ENCODE data around the gene OSBPL10. TPM values are rescaled to one million over a fixed set of nuclear protein-coding genes. Genes with fewer than 3 reads are reported as not detected.

OSBPL10 gene
- total RNA-seq, 4 donors from 2014 or later, result 7.9 to 25.5 (median 11.8) TPM

DNA sequence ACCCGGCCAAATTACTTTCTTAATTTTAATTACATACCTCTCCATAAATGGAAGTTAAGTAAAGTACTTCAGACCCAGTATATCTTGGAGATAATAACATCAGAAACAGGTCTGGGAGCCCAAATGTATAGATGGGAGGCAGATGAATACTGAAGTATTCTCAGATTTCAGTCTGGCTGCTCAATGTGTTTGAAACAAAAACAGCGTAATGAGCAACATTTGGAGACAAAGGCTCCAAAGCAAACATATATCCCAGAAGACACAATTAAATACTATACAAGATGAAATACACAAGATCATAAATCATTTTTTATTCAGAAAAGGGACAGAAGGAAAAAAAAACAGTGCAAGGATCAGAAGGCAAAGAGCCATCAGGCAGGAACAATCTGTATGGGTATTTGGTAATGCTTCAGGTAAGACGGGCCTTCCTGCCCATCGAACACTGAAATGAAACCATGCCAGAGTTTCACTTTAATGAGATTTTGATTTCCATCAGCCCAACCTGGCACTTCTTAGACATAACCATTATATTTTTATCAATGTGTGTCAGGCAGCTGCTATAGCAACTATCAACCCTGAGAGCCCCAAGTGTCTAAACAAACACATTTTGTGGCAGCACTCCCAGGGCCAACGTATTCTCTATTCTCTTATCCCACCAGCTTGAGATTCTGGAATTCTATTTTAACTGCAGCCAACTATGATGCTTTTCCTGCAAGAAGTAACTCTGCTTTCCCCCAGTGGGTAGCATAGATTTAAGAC is 237.6 kb downstream of the OSBPL10 start:
- no peaks in the 10 kb centered on the region for H3K36me3 ChIP-seq
- H3K4me1 ChIP-seq, result peaks cover 0 to 2% (median 0%) of the 10 kb centered on the region in 3 donors
- no peak for TF ChIP-seq EP300 (IDR thresholded peaks at IDR 0.05)
- TF ChIP-seq CTCF (IDR thresholded peaks at IDR 0.05), result no peak
- TF ChIP-seq POLR2A (IDR thresholded peaks at IDR 0.05), result no peak
- no peak for TF ChIP-seq POLR2AphosphoS5 (IDR thresholded peaks at IDR 0.05)
- no peak overlapping the region for H3K4me3 ChIP-seq
- 62 to 64% methylated on average over 5 of the region's 5 CpGs for WGBS, 2 donors (ENCODE audit: low coverage in 1 of 2)
- no peak overlapping the region for H3K27ac ChIP-seq
- H3K9me3 ChIP-seq, result no peaks in the 10 kb centered on the region
- no peak for ATAC-seq
- H3K27me3 ChIP-seq, result no peaks in the 10 kb centered on the region

- Histone ChIP-seq H3K4me1 (peaks cover 0 to 9% (median 0%) of the 10 kb centered on the region in 3 donors), H3K36me3 (no peaks in the 10 kb centered on the region), H3K27ac (no peak overlapping the region), H3K27me3 (no peaks in the 10 kb centered on the region), H3K4me3 (no peak overlapping the region), H3K9me3 (no peaks in the 10 kb centered on the region)
- TF ChIP-seq CTCF (IDR thresholded peaks at IDR 0.05), result no peak
- no peak for TF ChIP-seq EP300 (IDR thresholded peaks at IDR 0.05)
- TF ChIP-seq POLR2AphosphoS5 (IDR thresholded peaks at IDR 0.05), result no peak
- WGBS, 2 donors (ENCODE audit: low coverage in 1 of 2), result 80 to 93% methylated on average over 1 of the region's 1 CpG
- no peak for ATAC-seq
Observed at GRCh38 chr3:31740397-31740796, 240.7 kb downstream of the OSBPL10 start.

DNA sequence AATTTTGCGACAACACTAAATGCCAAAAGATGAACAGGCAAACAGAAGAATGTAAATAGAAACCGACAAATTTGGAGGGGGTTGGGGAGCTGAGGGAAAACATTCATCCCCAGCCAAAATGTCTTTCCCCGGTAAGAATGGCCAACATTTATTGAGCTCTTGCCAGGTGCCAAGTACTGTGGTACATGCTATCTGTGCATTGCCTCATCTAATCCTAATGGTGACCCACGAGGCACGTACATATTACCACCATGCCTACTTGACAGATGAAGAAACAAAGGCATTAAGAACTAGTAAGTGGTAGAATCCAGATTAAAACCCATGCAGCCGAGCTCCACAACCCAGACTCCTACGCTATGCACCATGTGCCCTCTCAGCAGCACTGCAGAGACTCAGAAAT is 242.7 kb downstream of the OSBPL10 start:
- Histone ChIP-seq H3K27me3 (no peaks in the 10 kb centered on the region), H3K9me3 (no peaks in the 10 kb centered on the region), H3K4me1 (peaks cover 0 to 19% (median 0%) of the 10 kb centered on the region in 3 donors), H3K36me3 (no peaks in the 10 kb centered on the region), H3K27ac (no peak overlapping the region), H3K4me3 (no peak overlapping the region)
- WGBS, 2 donors (ENCODE audit: low coverage in 1 of 2), result 23 to 53% methylated on average over 5 to 7 of the region's 7 CpGs
- no peak for TF ChIP-seq CTCF (IDR thresholded peaks at IDR 0.05)
- TF ChIP-seq POLR2A (IDR thresholded peaks at IDR 0.05), result no peak
- no peak for TF ChIP-seq EP300 (IDR thresholded peaks at IDR 0.05)
- no peak for TF ChIP-seq POLR2AphosphoS5 (IDR thresholded peaks at IDR 0.05)
- no peak for ATAC-seq

DNA sequence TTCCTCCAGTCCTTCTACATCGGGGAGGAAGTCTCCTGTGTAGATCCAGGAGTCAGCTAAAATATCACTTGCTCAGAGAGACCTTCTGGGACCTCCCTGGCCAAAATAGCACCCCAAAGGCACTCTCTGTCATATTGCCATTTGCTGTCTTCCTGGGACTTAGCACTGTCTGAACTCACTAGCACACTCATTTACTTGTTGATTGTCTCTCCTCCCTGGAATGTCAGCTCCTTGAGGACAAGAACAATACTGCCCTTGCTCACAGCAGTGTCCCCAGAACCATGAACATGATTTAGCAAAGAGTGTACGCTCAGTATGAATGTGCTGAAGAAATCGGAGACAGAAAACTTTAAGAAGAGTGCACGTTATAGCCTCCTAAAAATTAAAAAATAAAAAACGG is 245.4 kb downstream of the OSBPL10 start:
- TF ChIP-seq POLR2AphosphoS5 (IDR thresholded peaks at IDR 0.05), result no peak
- TF ChIP-seq POLR2A (IDR thresholded peaks at IDR 0.05), result no peak
- no peak for TF ChIP-seq CTCF (IDR thresholded peaks at IDR 0.05)
- TF ChIP-seq EP300 (IDR thresholded peaks at IDR 0.05), result no peak
- no peaks in the 10 kb centered on the region for H3K27me3 ChIP-seq
- no peak overlapping the region for H3K27ac ChIP-seq
- no peak for ATAC-seq
- H3K36me3 ChIP-seq, result no peaks in the 10 kb centered on the region
- 79 to 90% methylated on average over 2 to 4 of the region's 5 CpGs for WGBS, 2 donors (ENCODE audit: low coverage in 1 of 2)
- peaks cover 0 to 25% (median 0%) of the 10 kb centered on the region in 3 donors for H3K4me1 ChIP-seq
- H3K9me3 ChIP-seq, result no peaks in the 10 kb centered on the region
- no peak overlapping the region for H3K4me3 ChIP-seq

- TF ChIP-seq CTCF (IDR thresholded peaks at IDR 0.05) (no peak), POLR2AphosphoS5 (IDR thresholded peaks at IDR 0.05) (no peak), EP300 (IDR thresholded peaks at IDR 0.05) (no peak), POLR2A (IDR thresholded peaks at IDR 0.05) (no peak)
- 7 to 55% methylated on average over 3 to 4 of the region's 4 CpGs for WGBS, 2 donors (ENCODE audit: low coverage in 1 of 2)
- peaks cover 0 to 20% (median 0%) of the 10 kb centered on the region in 3 donors for H3K4me1 ChIP-seq
- H3K9me3 ChIP-seq, result no peaks in the 10 kb centered on the region
- no peaks in the 10 kb centered on the region for H3K27me3 ChIP-seq
- no peak overlapping the region for H3K4me3 ChIP-seq
- H3K36me3 ChIP-seq, result no peaks in the 10 kb centered on the region
- no peak overlapping the region for H3K27ac ChIP-seq
- ATAC-seq, result no peak
Observed at GRCh38 chr3:31733234-31733667, 247.8 kb downstream of the OSBPL10 start.
